ENCODE results near the gene NCAM2. TPM values are rescaled to one million over a fixed set of nuclear protein-coding genes. Genes with fewer than 3 reads are reported as not detected.

The NCAM2 gene
- total and polyA plus RNA-seq, 4 donors = 0.45 to 11.7 (median 5.8) TPM

- DNase-seq = no peak
- WGBS, 2 donors = 86 to 100% methylated on average over 2 of the region's 2 CpGs
- H3K27ac ChIP-seq (ENCODE audit: low read depth in 1 of 2, low read length in 1 of 2) = no peak overlapping the region
These were observed 77.8 kb downstream of the NCAM2 start for GRCh38 chr21:21076051-21076450.

GRCh38 chr21:21076491-21076890 is 78.3 kb downstream of the NCAM2 start:
- Histone ChIP-seq H3K27me3 (ENCODE audit: control insufficient read depth in 3 of 3, insufficient read depth in 3 of 3, low read length in 2 of 3) (no peaks in the 10 kb centered on the region), H3K4me3 (no peak overlapping the region), H3K9ac (ENCODE audit: insufficient read depth in 1 of 2, low read length in 2 of 2) (no peak overlapping the region), H3K4me1 (ENCODE audit: control insufficient read depth in 5 of 5, insufficient read depth in 5 of 5, low read length in 5 of 5) (peaks cover 0 to 19% (median 0%) of the 10 kb centered on the region in 5 donors), H3K9me3 (ENCODE audit: control insufficient read depth in 4 of 4, insufficient read depth in 3 of 4, low read length in 3 of 4) (no peaks in the 10 kb centered on the region), H3K27ac (ENCODE audit: low read depth in 1 of 2, low read length in 1 of 2) (no peak overlapping the region), H3K36me3 (ENCODE audit: control insufficient read depth in 4 of 4, insufficient read depth in 4 of 4, low read length in 4 of 4) (no peaks in the 10 kb centered on the region)
- TF ChIP-seq CTCF (IDR thresholded peaks at IDR 0.05; ENCODE audit: control extremely low read depth, extremely low read depth) = no peak
- WGBS, 2 donors = 39 to 56% methylated on average over 4 of the region's 4 CpGs
- ATAC-seq (ENCODE audit: insufficient read depth, low FRiP score) (no peak), DNase-seq (peak in 2 of 3 donors; percentile 55 to 68)

More at GRCh38 chr21:21076051-21076450, 77.8 kb downstream of the NCAM2 start:
- ATAC-seq (ENCODE audit: insufficient read depth, low FRiP score) = no peak
- H3K36me3 ChIP-seq (ENCODE audit: control insufficient read depth in 4 of 4, insufficient read depth in 4 of 4, low read length in 4 of 4) = no peaks in the 10 kb centered on the region
- TF ChIP-seq CTCF (IDR thresholded peaks at IDR 0.05; ENCODE audit: control extremely low read depth, extremely low read depth) = no peak
- H3K27me3 ChIP-seq (ENCODE audit: control insufficient read depth in 3 of 3, insufficient read depth in 3 of 3, low read length in 2 of 3) = no peaks in the 10 kb centered on the region
- H3K9ac ChIP-seq (ENCODE audit: insufficient read depth in 1 of 2, low read length in 2 of 2) = no peak overlapping the region
- peaks cover 0 to 19% (median 0%) of the 10 kb centered on the region in 5 donors for H3K4me1 ChIP-seq (ENCODE audit: control insufficient read depth in 5 of 5, insufficient read depth in 5 of 5, low read length in 5 of 5)
- no peak overlapping the region for H3K4me3 ChIP-seq
- H3K9me3 ChIP-seq (ENCODE audit: control insufficient read depth in 4 of 4, insufficient read depth in 3 of 4, low read length in 3 of 4) = no peaks in the 10 kb centered on the region

- Histone ChIP-seq H3K4me3 (no peak overlapping the region), H3K27me3 (ENCODE audit: control insufficient read depth in 3 of 3, insufficient read depth in 3 of 3, low read length in 2 of 3) (no peaks in the 10 kb centered on the region), H3K36me3 (ENCODE audit: control insufficient read depth in 4 of 4, insufficient read depth in 4 of 4, low read length in 4 of 4) (no peaks in the 10 kb centered on the region), H3K9ac (ENCODE audit: insufficient read depth in 1 of 2, low read length in 2 of 2) (no peak overlapping the region), H3K27ac (ENCODE audit: low read depth in 1 of 2, low read length in 1 of 2) (no peak overlapping the region), H3K9me3 (ENCODE audit: control insufficient read depth in 4 of 4, insufficient read depth in 3 of 4, low read length in 3 of 4) (no peaks in the 10 kb centered on the region), H3K4me1 (ENCODE audit: control insufficient read depth in 5 of 5, insufficient read depth in 5 of 5, low read length in 5 of 5) (peaks cover 0 to 19% (median 0%) of the 10 kb centered on the region in 5 donors)
- no peak for TF ChIP-seq CTCF (IDR thresholded peaks at IDR 0.05; ENCODE audit: control extremely low read depth, extremely low read depth)
- ATAC-seq (ENCODE audit: insufficient read depth, low FRiP score) = no peak
- peak; percentile 52 to 86 (median 84) for DNase-seq
These were observed 81.4 kb downstream of the NCAM2 start for GRCh38 chr21:21079646-21080045.

- Histone ChIP-seq H3K27ac (ENCODE audit: low read depth in 1 of 2, low read length in 1 of 2) (no peak overlapping the region), H3K27me3 (ENCODE audit: control insufficient read depth in 3 of 3, insufficient read depth in 3 of 3, low read length in 2 of 3) (no peaks in the 10 kb centered on the region), H3K9me3 (ENCODE audit: control insufficient read depth in 4 of 4, insufficient read depth in 3 of 4, low read length in 3 of 4) (no peaks in the 10 kb centered on the region), H3K4me3 (no peak overlapping the region), H3K36me3 (ENCODE audit: control insufficient read depth in 4 of 4, insufficient read depth in 4 of 4, low read length in 4 of 4) (no peaks in the 10 kb centered on the region), H3K4me1 (ENCODE audit: control insufficient read depth in 5 of 5, insufficient read depth in 5 of 5, low read length in 5 of 5) (peaks cover 0 to 11% (median 0%) of the 10 kb centered on the region in 5 donors), H3K9ac (ENCODE audit: insufficient read depth in 1 of 2, low read length in 2 of 2) (no peak overlapping the region)
- 46% methylated on average over 1 of the region's 1 CpG for WGBS, 2 donors
- no peak for TF ChIP-seq CTCF (IDR thresholded peaks at IDR 0.05; ENCODE audit: control extremely low read depth, extremely low read depth)
- no peak for DNase-seq
- ATAC-seq (ENCODE audit: insufficient read depth, low FRiP score) = no peak
These were observed 86.0 kb downstream of the NCAM2 start for GRCh38 chr21:21084179-21084578.
